ENCODE data around the gene FAM184A.
A peak's percentile ranks its signal among the peaks of the same experiment; 100 is the strongest.
"Not testable (repeated sequence)": the region's sequence is repeated elsewhere in the genome, so short reads cannot be mapped to it uniquely, and the experiment has no call there.

Gene FAM184A

DNA sequence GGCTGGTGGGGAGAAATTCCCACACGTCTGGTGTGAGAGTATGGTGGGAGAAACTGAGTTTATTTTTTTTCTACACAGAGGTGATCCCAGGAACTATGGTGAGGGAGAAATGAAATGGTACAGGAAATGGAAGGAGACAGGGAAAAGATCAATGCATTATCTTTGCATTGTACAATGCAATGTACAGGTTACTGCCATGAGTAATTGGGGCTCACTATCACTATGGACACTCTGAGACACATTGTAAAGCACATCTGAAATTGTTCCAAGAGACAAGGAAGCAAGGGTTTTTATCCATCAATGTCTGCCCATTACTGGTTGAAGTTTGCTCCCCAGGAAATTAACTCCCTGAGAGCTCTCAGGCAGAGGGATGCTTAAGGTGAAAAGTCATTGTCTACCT, 21.7 kb upstream of the FAM184A start:
- DNase-seq (ENCODE audit: low spot score): no peak

- not testable (repeated sequence) for DNase-seq (ENCODE audit: low spot score)
Measured at GRCh38 chr6:119097815-119098361, 19.4 kb upstream of the FAM184A start.

GRCh38 chr6:119096721-119097565, 18.5 kb upstream of the FAM184A start:
- peak; percentile 65 for DNase-seq (ENCODE audit: low spot score)

- no peak for DNase-seq (ENCODE audit: low spot score)
Measured at GRCh38 chr6:119090256-119090655, 11.8 kb upstream of the FAM184A start.

- no peak for DNase-seq (ENCODE audit: low spot score)
Measured at GRCh38 chr6:119084784-119085183, 6.3 kb upstream of the FAM184A start.

GRCh38 chr6:119083007-119083406, 4.5 kb upstream of the FAM184A start:
- no peak for DNase-seq (ENCODE audit: low spot score)

DNA sequence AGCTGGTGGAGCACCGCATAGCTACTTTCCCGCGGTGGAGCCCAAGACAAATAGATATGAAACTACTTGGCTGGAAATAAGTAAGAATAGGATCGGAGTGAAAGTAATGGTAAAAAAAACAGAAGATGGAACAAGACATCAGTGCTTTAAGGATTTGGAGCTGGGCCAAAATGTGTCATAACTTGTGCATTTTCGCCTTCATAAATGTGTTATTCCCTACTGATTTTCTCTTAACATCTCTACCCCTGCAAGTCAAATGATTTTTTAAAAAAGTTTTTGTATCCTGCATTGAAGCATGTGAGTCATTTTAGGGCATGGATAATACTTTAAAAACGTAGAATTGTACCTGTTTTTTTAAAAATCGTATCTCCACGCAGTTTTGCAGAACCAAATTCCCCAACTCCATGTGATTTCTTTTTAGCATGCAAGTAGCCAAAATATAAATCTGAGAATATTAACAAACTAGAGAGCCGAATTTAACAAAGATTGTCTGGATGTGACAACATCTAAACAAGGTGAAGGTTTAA, 882 bp upstream of the FAM184A start:
- DNase-seq (ENCODE audit: low spot score): no peak

DNA sequence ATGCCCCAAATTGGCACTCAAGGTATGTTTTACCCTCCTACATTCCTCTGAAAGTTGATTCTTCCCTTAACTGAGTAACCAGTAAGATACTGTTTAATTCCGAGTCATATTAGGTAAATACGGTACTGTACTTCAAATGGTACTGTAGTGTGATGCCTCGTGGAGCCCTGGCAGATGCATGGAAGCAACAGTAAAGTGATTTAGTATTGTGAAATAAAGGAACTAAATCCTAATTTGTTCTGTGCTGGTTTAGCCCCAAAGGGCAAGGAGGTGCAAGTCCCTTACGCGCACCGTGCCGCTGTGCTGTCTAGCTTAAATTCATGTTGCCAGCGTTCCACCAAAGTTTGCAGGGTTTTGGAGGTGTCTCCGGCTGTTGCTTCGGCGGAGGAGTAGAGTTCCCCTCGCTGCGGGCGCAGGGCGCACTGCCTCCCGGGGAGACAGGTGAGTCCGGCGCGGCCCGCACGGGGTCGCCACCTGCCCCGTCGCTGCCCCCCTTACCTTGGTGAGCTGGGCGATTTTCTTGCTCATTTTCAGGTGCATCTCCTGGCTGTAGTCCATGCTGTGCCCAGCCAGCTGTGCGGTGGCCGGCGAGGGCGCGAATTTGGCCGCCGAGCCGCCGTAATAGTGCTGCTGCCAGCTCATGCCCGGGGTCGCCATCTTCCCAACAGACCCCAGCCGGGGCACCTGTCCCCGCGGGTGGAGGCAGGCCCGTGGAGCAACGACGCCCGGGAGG, 655 bp downstream of the FAM184A start:
- no peak for DNase-seq (ENCODE audit: low spot score)

GRCh38 chr6:119077391-119077642, 1.1 kb downstream of the FAM184A start:
- no peak for DNase-seq (ENCODE audit: low spot score)

GRCh38 chr6:119076576-119077390, 1.7 kb downstream of the FAM184A start:
- no peak for DNase-seq (ENCODE audit: low spot score)

DNA sequence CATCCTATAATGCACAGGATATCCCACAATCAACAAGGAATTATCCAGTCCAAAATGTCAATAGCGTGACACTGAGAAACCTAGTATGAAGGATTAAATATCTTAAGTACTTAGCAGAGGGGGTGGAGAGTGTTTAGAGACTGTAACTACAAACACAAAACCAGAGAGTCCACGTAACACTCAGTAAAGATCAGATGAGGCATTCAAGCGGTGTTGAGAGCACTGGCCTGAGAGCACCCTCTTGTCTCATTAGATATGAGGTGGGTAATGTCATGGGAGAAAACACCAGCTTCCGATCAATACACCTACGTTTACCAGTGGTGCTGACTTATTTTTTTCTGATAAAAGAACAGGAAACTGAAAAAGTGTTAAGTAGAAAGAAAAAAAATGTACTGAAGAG, 2.3 kb downstream of the FAM184A start:
- no peak for DNase-seq (ENCODE audit: low spot score)

GRCh38 chr6:119075200-119075981, 3.1 kb downstream of the FAM184A start:
- DNase-seq (ENCODE audit: low spot score): no peak

DNA sequence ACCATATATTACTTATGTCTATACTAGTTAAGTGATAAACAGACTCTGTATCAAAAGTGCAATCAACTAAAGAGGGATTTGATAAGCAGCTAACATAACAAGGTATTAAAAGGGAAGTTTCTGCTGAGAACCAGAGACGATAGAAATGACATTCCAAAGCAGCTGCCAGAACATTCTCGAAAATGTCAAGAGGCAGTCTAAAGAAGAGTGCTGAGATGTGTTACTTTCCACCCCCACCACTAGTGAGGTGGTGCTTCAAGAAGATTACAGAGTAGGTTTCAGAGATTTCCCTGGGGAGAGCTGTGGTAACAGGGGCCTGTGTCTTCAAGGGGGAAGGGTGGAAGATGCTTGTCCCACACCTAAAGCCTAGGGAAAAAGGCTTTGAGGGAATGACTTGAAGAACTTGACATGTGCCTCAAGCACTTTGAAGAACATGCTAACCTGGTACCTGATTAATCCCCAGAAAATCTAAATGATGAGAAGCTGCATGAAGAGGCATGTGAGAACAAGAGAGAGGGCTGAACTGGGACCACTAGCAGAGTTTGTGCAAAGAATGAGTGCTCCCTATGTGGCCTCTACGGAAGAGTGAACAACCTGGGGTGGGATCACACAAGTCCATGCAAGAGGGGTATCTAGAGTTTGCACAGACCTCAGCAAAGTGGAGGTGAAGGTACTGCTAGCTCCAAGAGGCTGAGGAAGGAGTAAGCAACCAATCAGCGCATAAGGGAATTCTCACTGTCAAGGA, 5.0 kb downstream of the FAM184A start:
- no peak for DNase-seq (ENCODE audit: low spot score)

DNA sequence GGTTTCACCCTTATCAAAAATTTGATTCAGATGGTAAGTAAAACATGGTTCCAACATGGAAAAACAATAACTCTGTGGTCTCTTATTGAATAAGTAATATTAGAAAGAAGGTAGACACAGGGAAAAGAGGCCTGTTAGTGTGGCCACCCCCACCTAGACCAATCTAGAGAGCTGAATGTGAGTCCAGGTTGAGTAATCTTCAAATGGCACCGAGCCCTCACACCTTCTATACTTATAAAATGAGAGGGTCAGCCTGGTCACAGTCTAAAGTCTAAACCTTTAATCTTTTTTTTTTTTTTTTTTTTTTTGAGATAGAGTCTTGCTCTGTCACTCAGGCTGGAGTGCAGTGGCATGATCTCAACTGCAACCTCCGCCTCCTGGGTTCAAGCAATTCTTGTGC, 6.9 kb downstream of the FAM184A start:
- no peak for DNase-seq (ENCODE audit: low spot score)

DNA sequence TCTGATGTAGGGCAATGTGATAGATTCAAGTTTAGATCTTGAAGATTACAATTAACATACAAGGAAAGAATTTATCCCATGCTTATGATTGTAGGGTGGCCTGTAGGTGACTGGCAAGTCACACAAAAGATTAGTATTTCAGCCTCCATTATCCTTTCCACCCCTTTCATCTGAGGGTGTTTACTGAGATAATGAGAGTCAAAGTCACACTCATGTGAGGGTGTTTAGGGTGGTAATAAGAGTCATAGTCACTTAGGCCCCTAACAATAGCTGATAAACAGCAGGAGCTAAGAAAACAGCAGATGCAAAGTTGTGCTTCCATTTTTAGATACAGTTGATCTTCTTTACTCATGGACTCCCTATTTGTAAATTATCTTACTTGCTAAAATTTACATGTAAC, 11.4 kb downstream of the FAM184A start:
- DNase-seq (ENCODE audit: low spot score): no peak

GRCh38 chr6:119066517-119066916, 11.9 kb downstream of the FAM184A start:
- DNase-seq (ENCODE audit: low spot score): no peak

- DNase-seq (ENCODE audit: low spot score): no peak
Measured at GRCh38 chr6:119065955-119066354, 12.5 kb downstream of the FAM184A start.

- no peak for DNase-seq (ENCODE audit: low spot score)
Measured at GRCh38 chr6:119065382-119065781, 13.1 kb downstream of the FAM184A start.

- DNase-seq (ENCODE audit: low spot score): no peak
Measured at GRCh38 chr6:119063491-119063890, 15.0 kb downstream of the FAM184A start.

DNA sequence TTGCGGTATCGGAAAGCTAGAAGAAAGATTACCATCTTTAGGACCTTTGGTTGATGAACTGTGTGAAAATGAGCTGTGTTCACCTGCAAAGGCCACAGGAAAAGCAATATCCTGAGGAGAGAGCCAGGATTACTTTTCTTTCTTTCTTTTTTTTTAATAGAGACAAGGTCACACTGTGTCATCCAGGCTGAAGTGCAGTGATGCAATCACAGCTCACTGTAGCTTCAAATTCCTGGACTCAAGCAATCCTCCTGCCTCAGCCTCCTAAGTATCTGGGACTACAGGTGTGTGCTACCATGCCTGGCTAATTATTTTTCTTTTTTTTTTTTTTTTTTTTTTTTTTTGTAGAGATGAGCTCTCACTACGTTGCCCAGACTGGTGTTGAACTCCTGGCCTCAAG, 17.2 kb downstream of the FAM184A start:
- DNase-seq (ENCODE audit: low spot score): no peak
